Kidney epithelial cell (primary cell): ENCODE results near the gene SCAMP3. TPM values are rescaled to one million over a fixed set of nuclear protein-coding genes. Genes with fewer than 3 reads are reported as not detected.

Experiments used
- DNase-seq: peaks from one replicate; pipeline ENCODE4 v3.0.0-alpha.2; 2010; ENCODE audit warnings: low read depth
- H3K27me3 ChIP-seq: 2 replicates; pipeline ENCODE4 v1.6.0; 2011; ENCODE audit warnings: low read length; ENCODE audit not compliant: control insufficient read depth, insufficient read depth
- H3K36me3 ChIP-seq: 2 replicates; pipeline ENCODE4 v1.5.1; 2011; ENCODE audit warnings: low read length; ENCODE audit not compliant: control insufficient read depth, insufficient read depth
- H3K4me3 ChIP-seq: 2 replicates; pipeline ENCODE4 v1.5.1; 2011; ENCODE audit warnings: low read depth, mild to moderate bottlenecking, control low read depth, low read length
- total RNA-seq: library from RNA; depleted of rRNA; stranded (reverse); fragments of >200 nt; gene quantifications from 2 replicates; pipeline ENCODE4 v1.2.3, GENCODE V29; 2015
- TF ChIP-seq, protein P1 (sequence below): IDR thresholded peaks from 2 replicates; pipeline ENCODE4 v1.5.1; 2011; ENCODE audit warnings: mild to moderate bottlenecking, moderate library complexity, low read length, control low read depth, inconsistent platforms; ENCODE audit not compliant: insufficient read depth, poor library complexity, severe bottlenecking

Gene SCAMP3
- total RNA-seq, 1 donor from 2014 or later: 93.8 TPM

DNA sequence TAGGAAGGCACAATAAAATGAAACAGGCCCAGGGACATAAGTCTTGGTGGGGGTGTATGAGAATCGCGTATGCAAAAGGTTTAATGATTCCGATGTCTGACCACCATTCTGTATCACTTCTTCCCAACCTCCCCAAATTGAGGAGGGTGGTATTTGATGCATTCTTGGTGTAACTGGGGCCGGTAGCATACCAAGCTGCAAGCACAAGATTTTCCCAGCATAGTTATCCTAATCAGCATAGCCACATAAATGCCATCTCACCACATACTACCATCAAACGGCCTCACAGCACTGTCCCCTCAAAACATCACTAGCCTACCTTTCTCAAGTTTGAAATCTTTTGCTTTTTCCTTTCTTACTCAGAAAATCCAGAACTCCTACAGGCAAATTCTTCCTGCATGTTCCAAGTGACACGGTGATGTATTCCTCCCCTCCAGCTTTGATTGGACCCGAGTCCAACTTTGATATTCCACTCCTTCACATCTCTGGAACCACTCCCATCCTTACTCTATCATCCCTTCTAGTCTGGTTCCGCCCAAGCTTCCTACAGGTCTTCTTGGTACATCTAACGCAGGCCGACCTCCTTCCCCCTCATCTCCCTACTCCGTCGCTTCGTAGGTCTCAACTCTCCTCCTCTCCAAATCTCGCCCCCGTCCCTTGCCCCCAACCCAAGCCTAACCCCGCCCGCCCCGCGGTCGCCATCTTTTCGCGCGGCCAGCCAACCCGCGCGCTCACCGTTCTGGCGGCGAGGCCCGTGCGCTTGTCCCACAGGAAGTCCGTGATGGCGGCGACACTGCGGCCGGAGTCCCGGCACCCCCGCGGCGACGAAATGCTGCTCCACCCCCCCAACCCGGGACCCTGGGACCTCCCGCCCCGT lies 10.5 kb upstream of the SCAMP3 start:
- Histone ChIP-seq H3K27me3 (no peaks in the 10 kb centered on the region), H3K36me3 (peaks cover 9% of the 10 kb centered on the region), H3K4me3 (peak overlapping the region; percentile 72)
- TF ChIP-seq, protein P1, sequence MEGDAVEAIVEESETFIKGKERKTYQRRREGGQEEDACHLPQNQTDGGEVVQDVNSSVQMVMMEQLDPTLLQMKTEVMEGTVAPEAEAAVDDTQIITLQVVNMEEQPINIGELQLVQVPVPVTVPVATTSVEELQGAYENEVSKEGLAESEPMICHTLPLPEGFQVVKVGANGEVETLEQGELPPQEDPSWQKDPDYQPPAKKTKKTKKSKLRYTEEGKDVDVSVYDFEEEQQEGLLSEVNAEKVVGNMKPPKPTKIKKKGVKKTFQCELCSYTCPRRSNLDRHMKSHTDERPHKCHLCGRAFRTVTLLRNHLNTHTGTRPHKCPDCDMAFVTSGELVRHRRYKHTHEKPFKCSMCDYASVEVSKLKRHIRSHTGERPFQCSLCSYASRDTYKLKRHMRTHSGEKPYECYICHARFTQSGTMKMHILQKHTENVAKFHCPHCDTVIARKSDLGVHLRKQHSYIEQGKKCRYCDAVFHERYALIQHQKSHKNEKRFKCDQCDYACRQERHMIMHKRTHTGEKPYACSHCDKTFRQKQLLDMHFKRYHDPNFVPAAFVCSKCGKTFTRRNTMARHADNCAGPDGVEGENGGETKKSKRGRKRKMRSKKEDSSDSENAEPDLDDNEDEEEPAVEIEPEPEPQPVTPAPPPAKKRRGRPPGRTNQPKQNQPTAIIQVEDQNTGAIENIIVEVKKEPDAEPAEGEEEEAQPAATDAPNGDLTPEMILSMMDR: no peak
- no peak for DNase-seq

- H3K36me3 ChIP-seq: peaks cover 11% of the 10 kb centered on the region
- TF ChIP-seq, protein P1: no peak
- H3K27me3 ChIP-seq: no peaks in the 10 kb centered on the region
- DNase-seq: no peak
- H3K4me3 ChIP-seq: no peak overlapping the region
Measured at GRCh38 chr1:155269381-155269780, 7.2 kb upstream of the SCAMP3 start.

DNA sequence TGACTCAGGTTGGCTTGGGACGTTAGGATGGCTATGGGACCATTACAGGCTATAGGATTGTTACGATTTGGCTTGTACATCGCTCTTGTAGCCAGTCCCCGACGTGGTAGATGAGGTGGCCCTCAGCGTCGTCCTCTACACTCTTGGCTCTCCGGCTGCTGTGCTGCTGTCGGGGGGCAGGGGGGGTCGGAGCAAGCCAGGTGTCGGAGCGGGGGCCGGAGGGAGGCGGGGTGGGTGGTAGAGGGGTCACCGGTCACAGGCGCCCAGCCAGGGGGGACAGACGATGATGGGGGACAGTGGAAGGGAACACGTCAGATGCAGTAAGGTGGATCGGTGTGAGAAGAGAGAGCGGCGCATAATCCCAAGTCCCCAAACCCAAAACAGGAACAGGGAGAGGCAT lies 6.5 kb upstream of the SCAMP3 start:
- TF ChIP-seq, protein P1: no peak
- no peak for DNase-seq
- Histone ChIP-seq H3K36me3 (peaks cover 11% of the 10 kb centered on the region), H3K4me3 (no peak overlapping the region), H3K27me3 (no peaks in the 10 kb centered on the region)

- H3K27me3 ChIP-seq: no peaks in the 10 kb centered on the region
- H3K4me3 ChIP-seq: no peak overlapping the region
- TF ChIP-seq, protein P1: no peak
- H3K36me3 ChIP-seq: peaks cover 11% of the 10 kb centered on the region
- no peak for DNase-seq
Measured at GRCh38 chr1:155267373-155267772, 5.2 kb upstream of the SCAMP3 start.

GRCh38 chr1:155266553-155266952 lies 4.4 kb upstream of the SCAMP3 start:
- Histone ChIP-seq H3K36me3 (peaks cover 11% of the 10 kb centered on the region), H3K4me3 (no peak overlapping the region), H3K27me3 (no peaks in the 10 kb centered on the region)
- TF ChIP-seq, protein P1: no peak
- DNase-seq: no peak
